ENCODE data around the gene CUL1.

GRCh38 chr7:148732862-148733261 is 34.2 kb downstream of the CUL1 start:
- TF ChIP-seq CTCF (IDR thresholded peaks at IDR 0.05) (no peak), POLR2A (IDR thresholded peaks at IDR 0.05) (no peak)

All from uterus (tissue), 2 donors.